Upper lobe of left lung (tissue), 4 donors: Measurements from ENCODE around the gene ACCS.

Experiments
- CTCF ChIP-seq, 6 experiments: fragments of 450-650 bp in 4 of 6; fragments of 200-600 bp in 2 of 6; sonication (generic) in 2 of 6; IDR thresholded peaks; one replicate each; pipeline ENCODE4 v1.5.1; 2016 to 2019; ENCODE audit warnings: antibody characterized with exemption in 6 of 6
- EP300 ChIP-seq, 4 donors: sonication (generic); formaldehyde crosslinking; IDR thresholded peaks; one replicate each; pipeline ENCODE4 v1.5.1; 2017; ENCODE audit warnings: antibody characterized with exemption in 4 of 4, control low read depth in 2 of 4
- POLR2A ChIP-seq, 4 donors: fragments of 450-650 bp; IDR thresholded peaks; one replicate each; pipeline ENCODE4 v1.5.1; 2016 to 2017; ENCODE audit warnings: antibody characterized with exemption in 4 of 4, mild to moderate bottlenecking in 2 of 4
- POLR2AphosphoS5 ChIP-seq, 2 donors: sonication (generic); formaldehyde crosslinking; IDR thresholded peaks; one replicate each; pipeline ENCODE4 v1.5.1; 2017; ENCODE audit warnings: antibody characterized with exemption in 2 of 2

GRCh38 chr11:44066732-44067141, 667 bp downstream of the ACCS start:
- TF ChIP-seq CTCF (IDR thresholded peaks at IDR 0.05) (no peak), POLR2A (IDR thresholded peaks at IDR 0.05) (no peak), EP300 (IDR thresholded peaks at IDR 0.05) (no peak), POLR2AphosphoS5 (IDR thresholded peaks at IDR 0.05) (no peak)
